Skeletal muscle tissue (tissue), 4 donors: Measurements from ENCODE around the gene VEGFB. TPM values are rescaled to one million over a fixed set of nuclear protein-coding genes. Genes with fewer than 3 reads are reported as not detected.

Experiments
- H3K27ac ChIP-seq: one replicate; pipeline ENCODE4 v1.7.0; 2013; ENCODE audit warnings: mild to moderate bottlenecking, low read depth, low read length, inconsistent platforms
- H3K27me3 ChIP-seq, 3 donors: one replicate each; pipeline ENCODE4 v1.7.0; 2013; ENCODE audit warnings: low read length in 3 of 3; ENCODE audit not compliant: control insufficient read depth in 3 of 3, insufficient read depth in 3 of 3
- H3K36me3 ChIP-seq, 3 donors: one replicate each; pipeline ENCODE4 v1.7.0; 2013; ENCODE audit warnings: low read length in 3 of 3; ENCODE audit not compliant: control insufficient read depth in 3 of 3, insufficient read depth in 3 of 3
- H3K4me1 ChIP-seq, 3 donors: one replicate each; pipeline ENCODE4 v1.7.0; 2013; ENCODE audit warnings: low read length in 3 of 3, mild to moderate bottlenecking in 3 of 3; ENCODE audit not compliant: control insufficient read depth in 3 of 3, insufficient read depth in 3 of 3
- H3K4me3 ChIP-seq, 3 donors: one replicate each; pipeline ENCODE4 v1.7.0; 2013; ENCODE audit warnings: low read length in 3 of 3
- H3K9ac ChIP-seq, 3 donors: one replicate each; pipeline ENCODE4 v1.7.0; 2013; ENCODE audit warnings: low read length in 3 of 3, mild to moderate bottlenecking in 3 of 3, moderate library complexity in 2 of 3, low read depth in 1 of 3
- H3K9me3 ChIP-seq, 3 donors: one replicate each; pipeline ENCODE4 v1.7.0; 2013; ENCODE audit warnings: low read length in 3 of 3; ENCODE audit not compliant: control insufficient read depth in 3 of 3
- total RNA-seq: library from RNA; depleted of rRNA; stranded (reverse); fragments of >200 nt; gene quantifications from one replicate; pipeline ENCODE4 v1.2.3, GENCODE V29; 2014
- donor health status: Osteomylitis.

Gene VEGFB
- total RNA-seq, 1 donor from 2014 or later = 24.5 TPM

GRCh38 chr11:64251016-64251752 lies 16.8 kb downstream of the VEGFB start, which contains the start of gene PLCB3:
TSS of gene PLCB3 (plus strand) at chr11:64251530. CDS start at chr11:64251650, 120 bp downstream.
- peaks cover 40 to 50% (median 44%) of the 10 kb centered on the region in 3 donors for H3K4me1 ChIP-seq

DNA sequence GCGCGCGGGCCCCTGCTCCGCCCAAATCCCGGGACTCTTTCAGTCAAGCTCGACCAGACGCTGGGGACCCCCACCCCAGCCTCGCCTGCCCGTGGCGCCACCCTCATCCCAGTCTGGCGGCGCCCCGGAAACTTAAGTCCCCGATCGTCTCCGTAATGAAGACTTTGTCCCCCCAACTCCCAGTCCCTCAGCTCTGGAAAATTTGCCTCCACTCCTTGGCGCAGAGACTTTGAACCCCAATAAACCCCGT lies 17.3 kb downstream of the VEGFB start:
- no peaks in the 10 kb centered on the region for H3K9me3 ChIP-seq
- no peaks in the 10 kb centered on the region for H3K27me3 ChIP-seq
- peak overlapping the region; percentile 73 to 78 (median 78) for H3K4me3 ChIP-seq
- no peak overlapping the region for H3K27ac ChIP-seq
- peak overlapping the region; percentile 80 to 84 (median 81) for H3K9ac ChIP-seq
- H3K36me3 ChIP-seq = peaks cover 7 to 13% (median 8%) of the 10 kb centered on the region in 3 donors
- peaks cover 40 to 50% (median 44%) of the 10 kb centered on the region in 3 donors for H3K4me1 ChIP-seq

More at GRCh38 chr11:64251016-64251752, 16.8 kb downstream of the VEGFB start, which contains the start of gene PLCB3:
- peak within 1 kb of the TSS; percentile 73 to 78 (median 78) for H3K4me3 ChIP-seq
- H3K9ac ChIP-seq = peak within 1 kb of the TSS; percentile 80 to 84 (median 81)
- H3K27ac ChIP-seq = no peak within 1 kb of the TSS
- H3K27me3 ChIP-seq = no peaks in the 10 kb centered on the region
- H3K36me3 ChIP-seq = peaks cover 3 to 10% (median 5%) of the 10 kb centered on the region in 3 donors
- H3K9me3 ChIP-seq = no peaks in the 10 kb centered on the region

GRCh38 chr11:64252003-64252872 lies 17.9 kb downstream of the VEGFB start:
- Histone ChIP-seq H3K27ac (no peak overlapping the region), H3K27me3 (no peaks in the 10 kb centered on the region), H3K4me1 (peaks cover 35 to 46% (median 39%) of the 10 kb centered on the region in 3 donors), H3K4me3 (peak overlapping the region; percentile 73 to 78 (median 78)), H3K9ac (peak overlapping the region; percentile 80 to 84 (median 81)), H3K9me3 (no peaks in the 10 kb centered on the region), H3K36me3 (peaks cover 8 to 14% (median 9%) of the 10 kb centered on the region in 3 donors)

- H3K9ac ChIP-seq = peak overlapping the region in 1 of 3 donors; percentile 54
- peaks cover 9 to 15% (median 13%) of the 10 kb centered on the region in 3 donors for H3K36me3 ChIP-seq
- H3K27ac ChIP-seq = no peak overlapping the region
- H3K4me3 ChIP-seq = no peak overlapping the region
- H3K9me3 ChIP-seq = no peaks in the 10 kb centered on the region
- no peaks in the 10 kb centered on the region for H3K27me3 ChIP-seq
- peaks cover 30 to 40% (median 34%) of the 10 kb centered on the region in 3 donors for H3K4me1 ChIP-seq
These were observed 18.7 kb downstream of the VEGFB start for GRCh38 chr11:64253043-64253442.

GRCh38 chr11:64253481-64253880 lies 19.1 kb downstream of the VEGFB start:
- Histone ChIP-seq H3K4me3 (no peak overlapping the region), H3K27me3 (no peaks in the 10 kb centered on the region), H3K9me3 (no peaks in the 10 kb centered on the region), H3K4me1 (peaks cover 29 to 36% (median 33%) of the 10 kb centered on the region in 3 donors), H3K27ac (no peak overlapping the region), H3K36me3 (peaks cover 12 to 20% (median 17%) of the 10 kb centered on the region in 3 donors), H3K9ac (peak overlapping the region in 2 of 3 donors; percentile 10 to 54)

- no peaks in the 10 kb centered on the region for H3K27me3 ChIP-seq
- peaks cover 29 to 36% (median 33%) of the 10 kb centered on the region in 3 donors for H3K4me1 ChIP-seq
- no peak overlapping the region for H3K4me3 ChIP-seq
- peak overlapping the region in 1 of 3 donors; percentile 54 for H3K9ac ChIP-seq
- H3K27ac ChIP-seq = no peak overlapping the region
- H3K9me3 ChIP-seq = no peaks in the 10 kb centered on the region
- peaks cover 17 to 27% (median 23%) of the 10 kb centered on the region in 3 donors for H3K36me3 ChIP-seq
These were observed 19.9 kb downstream of the VEGFB start for GRCh38 chr11:64254326-64254725.

DNA sequence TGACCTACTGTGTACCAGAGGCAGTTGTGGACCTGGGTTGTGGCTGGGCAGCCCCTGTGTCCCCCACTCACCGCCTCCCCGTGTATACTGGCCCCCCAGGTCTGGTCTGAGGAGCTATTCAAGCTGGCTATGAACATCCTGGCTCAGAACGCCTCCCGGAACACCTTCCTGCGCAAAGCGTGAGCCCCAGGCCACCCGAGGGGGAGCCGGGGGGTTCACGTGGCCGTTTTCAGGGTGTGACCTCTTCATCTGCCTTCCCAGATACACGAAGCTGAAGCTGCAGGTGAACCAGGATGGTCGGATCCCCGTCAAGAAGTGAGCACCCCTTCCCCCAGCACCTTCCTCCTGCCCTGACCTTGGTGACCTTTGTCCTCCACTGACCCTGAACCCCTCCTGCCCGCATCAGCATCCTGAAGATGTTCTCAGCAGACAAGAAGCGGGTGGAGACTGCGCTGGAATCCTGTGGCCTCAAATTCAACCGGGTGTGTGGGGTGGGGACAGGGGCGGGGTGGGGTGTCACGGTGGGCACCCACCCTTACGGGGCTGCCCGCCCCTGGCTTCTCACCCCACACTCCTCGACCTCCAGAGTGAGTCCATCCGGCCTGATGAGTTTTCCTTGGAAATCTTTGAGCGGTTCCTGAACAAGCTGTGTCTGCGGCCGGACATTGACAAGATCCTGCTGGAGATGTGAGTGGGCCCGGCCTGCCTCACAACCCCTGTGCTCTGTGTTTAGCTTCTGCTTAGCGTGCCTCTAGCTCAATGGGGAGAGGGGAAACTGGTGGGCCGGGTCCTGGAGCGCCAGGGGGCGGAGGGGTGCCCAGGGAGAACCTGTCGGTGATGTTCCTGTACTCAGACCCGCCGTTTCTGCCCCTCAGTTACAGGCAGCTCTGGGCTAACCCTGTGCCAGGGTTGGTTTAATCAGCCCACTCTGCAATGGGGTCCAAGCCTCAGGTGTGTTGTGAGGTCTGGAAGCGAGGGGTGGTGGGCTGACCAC lies 21.0 kb downstream of the VEGFB start:
- Histone ChIP-seq H3K9me3 (no peaks in the 10 kb centered on the region), H3K9ac (no peak overlapping the region), H3K27me3 (no peaks in the 10 kb centered on the region), H3K27ac (no peak overlapping the region), H3K4me1 (peaks cover 29 to 33% (median 32%) of the 10 kb centered on the region in 3 donors), H3K4me3 (no peak overlapping the region), H3K36me3 (peaks cover 27 to 32% (median 31%) of the 10 kb centered on the region in 3 donors)

DNA sequence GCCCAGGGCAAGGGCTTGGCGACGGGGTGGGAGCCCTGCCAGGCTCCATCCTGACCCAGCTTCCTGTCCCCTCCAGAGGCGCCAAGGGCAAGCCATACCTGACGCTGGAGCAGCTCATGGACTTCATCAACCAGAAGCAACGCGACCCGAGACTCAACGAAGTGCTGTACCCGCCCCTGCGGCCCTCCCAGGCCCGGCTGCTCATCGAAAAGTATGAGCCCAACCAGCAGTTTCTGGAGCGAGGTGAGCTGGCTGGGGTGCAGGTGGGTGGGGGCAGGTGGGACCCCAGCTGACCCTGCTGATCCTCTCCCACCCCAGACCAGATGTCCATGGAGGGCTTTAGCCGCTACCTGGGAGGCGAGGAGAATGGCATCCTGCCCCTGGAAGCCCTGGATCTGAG lies 21.9 kb downstream of the VEGFB start:
- Histone ChIP-seq H3K9me3 (no peaks in the 10 kb centered on the region), H3K27ac (no peak overlapping the region), H3K36me3 (peaks cover 29 to 34% (median 34%) of the 10 kb centered on the region in 3 donors), H3K4me3 (no peak overlapping the region), H3K4me1 (peaks cover 23 to 25% (median 25%) of the 10 kb centered on the region in 3 donors), H3K27me3 (no peaks in the 10 kb centered on the region), H3K9ac (no peak overlapping the region)

GRCh38 chr11:64258356-64258755 lies 24.0 kb downstream of the VEGFB start:
- Histone ChIP-seq H3K4me3 (no peak overlapping the region), H3K4me1 (peaks cover 9 to 10% (median 10%) of the 10 kb centered on the region in 3 donors), H3K27ac (no peak overlapping the region), H3K36me3 (peaks cover 45 to 47% (median 45%) of the 10 kb centered on the region in 3 donors), H3K27me3 (no peaks in the 10 kb centered on the region), H3K9ac (no peak overlapping the region), H3K9me3 (no peaks in the 10 kb centered on the region)
